Left ventricle myocardium inferior (tissue), 1 donor: ENCODE results near the gene BROX. TPM values are rescaled to one million over a fixed set of nuclear protein-coding genes. Genes with fewer than 3 reads are reported as not detected.

Source experiments
- DNase-seq: peaks from one replicate; pipeline ENCODE4 v3.0.0-alpha.2; 2020
- H3K27ac ChIP-seq: fragments of 200-600 bp; replicated peaks from 2 replicates; pipeline ENCODE4 v1.8.0; 2021
- H3K27me3 ChIP-seq: fragments of 200-600 bp; 2 replicates; pipeline ENCODE4 v1.8.0; 2021; ENCODE audit warnings: low read depth
- H3K36me3 ChIP-seq: fragments of 200-600 bp; 2 replicates; pipeline ENCODE4 v1.8.0; 2021
- H3K4me1 ChIP-seq: fragments of 200-600 bp; 2 replicates; pipeline ENCODE4 v1.8.0; 2021
- H3K4me3 ChIP-seq: fragments of 200-600 bp; 2 replicates; pipeline ENCODE4 v1.8.0; 2021; ENCODE audit warnings: mild to moderate bottlenecking, moderate library complexity
- H3K9me3 ChIP-seq: fragments of 200-600 bp; replicated peaks from 2 replicates; pipeline ENCODE4 v1.8.0; 2021
- intact Hi-C: fragments of 100-400 bp; cut with micrococcal nuclease; formaldehyde crosslinking; loops from one replicate; pipeline ENCODE4 v1.11.0; 2022
- total RNA-seq: library from RNA; stranded (reverse); fragmentation: NEBNext Ultra II Directional; extraction: Animal tissue kit (Norgen Biotek cat#: 25700); gene quantifications from one replicate; pipeline ENCODE4 v1.2.1, GENCODE V29; 2021
- TF ChIP-seq, protein P1 (sequence below): fragments of 200-600 bp; IDR thresholded peaks from 2 replicates; pipeline ENCODE4 v1.8.0; 2021; ENCODE audit warnings: antibody characterized with exemption, mild to moderate bottlenecking, borderline replicate concordance
- donor health status: DM: no; HTN: yes; CAD: no; lungs with severe emphysema.

Gene BROX
- total RNA-seq, 1 donor from 2014 or later = 28.9 TPM

DNA sequence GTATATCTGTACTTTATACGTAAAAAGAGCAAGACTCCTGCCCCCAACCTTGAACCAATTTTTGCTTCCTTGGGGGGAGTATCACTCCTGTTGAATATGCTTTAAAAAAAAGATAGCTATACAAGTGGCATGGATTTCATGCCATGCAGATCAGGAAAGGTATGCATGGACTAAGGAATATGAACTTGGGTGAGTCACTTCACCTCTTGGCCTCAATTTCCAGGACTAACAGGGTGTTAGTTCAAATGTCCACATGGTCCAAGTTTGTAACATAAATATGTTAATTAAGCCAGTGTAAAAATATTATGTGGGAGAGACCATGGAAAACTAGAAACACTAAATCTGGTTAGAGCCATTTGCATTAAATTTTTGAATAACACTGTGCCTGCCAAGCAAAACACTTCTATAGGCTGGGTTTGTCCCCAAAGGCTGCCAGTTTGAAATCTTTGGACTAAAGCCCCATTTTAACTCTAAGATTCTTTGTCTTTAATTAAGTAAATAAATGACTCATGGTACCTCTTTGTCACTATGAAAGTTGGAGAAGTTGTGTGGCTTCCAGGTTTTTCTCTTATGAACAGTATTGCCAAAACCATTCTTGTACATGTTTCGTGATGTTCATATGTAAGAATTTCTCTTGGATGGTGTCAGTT lies 57.7 kb downstream of the BROX start:
- Histone ChIP-seq H3K27me3 (no peaks in the 10 kb centered on the region), H3K9me3 (peaks cover 15% of the 10 kb centered on the region), H3K4me1 (no peaks in the 10 kb centered on the region), H3K27ac (no peak overlapping the region), H3K4me3 (no peak overlapping the region), H3K36me3 (no peaks in the 10 kb centered on the region)
- intact Hi-C loops = no loop called here
- no peak for DNase-seq
- TF ChIP-seq, protein P1, sequence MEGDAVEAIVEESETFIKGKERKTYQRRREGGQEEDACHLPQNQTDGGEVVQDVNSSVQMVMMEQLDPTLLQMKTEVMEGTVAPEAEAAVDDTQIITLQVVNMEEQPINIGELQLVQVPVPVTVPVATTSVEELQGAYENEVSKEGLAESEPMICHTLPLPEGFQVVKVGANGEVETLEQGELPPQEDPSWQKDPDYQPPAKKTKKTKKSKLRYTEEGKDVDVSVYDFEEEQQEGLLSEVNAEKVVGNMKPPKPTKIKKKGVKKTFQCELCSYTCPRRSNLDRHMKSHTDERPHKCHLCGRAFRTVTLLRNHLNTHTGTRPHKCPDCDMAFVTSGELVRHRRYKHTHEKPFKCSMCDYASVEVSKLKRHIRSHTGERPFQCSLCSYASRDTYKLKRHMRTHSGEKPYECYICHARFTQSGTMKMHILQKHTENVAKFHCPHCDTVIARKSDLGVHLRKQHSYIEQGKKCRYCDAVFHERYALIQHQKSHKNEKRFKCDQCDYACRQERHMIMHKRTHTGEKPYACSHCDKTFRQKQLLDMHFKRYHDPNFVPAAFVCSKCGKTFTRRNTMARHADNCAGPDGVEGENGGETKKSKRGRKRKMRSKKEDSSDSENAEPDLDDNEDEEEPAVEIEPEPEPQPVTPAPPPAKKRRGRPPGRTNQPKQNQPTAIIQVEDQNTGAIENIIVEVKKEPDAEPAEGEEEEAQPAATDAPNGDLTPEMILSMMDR = no peak

DNA sequence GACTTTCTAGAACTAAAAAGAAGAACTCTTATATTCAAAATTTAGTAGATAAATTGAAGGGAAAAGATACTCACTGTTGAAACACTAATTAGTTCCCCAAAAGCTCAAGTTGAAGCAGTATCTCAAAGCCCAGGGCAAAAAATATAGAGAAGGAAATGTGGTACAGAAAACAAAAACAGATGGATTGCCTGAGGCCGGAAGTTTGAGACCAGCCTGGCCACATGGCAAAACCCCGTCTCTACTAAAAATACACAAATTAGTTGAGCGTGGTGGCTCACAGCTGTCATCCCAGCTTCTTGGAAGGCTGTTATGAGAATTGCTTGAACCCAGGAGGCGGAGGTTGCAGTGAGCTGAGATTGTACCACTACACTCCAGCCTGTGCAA lies 60.6 kb downstream of the BROX start:
- intact Hi-C loops = no loop called here
- no peaks in the 10 kb centered on the region for H3K27me3 ChIP-seq
- peak overlapping the region; percentile 39 for H3K4me3 ChIP-seq
- TF ChIP-seq, protein P1 = no peak
- H3K4me1 ChIP-seq = peaks cover 3% of the 10 kb centered on the region
- no peaks in the 10 kb centered on the region for H3K36me3 ChIP-seq
- peak; percentile 28 for DNase-seq
- peaks cover 15% of the 10 kb centered on the region for H3K9me3 ChIP-seq
- H3K27ac ChIP-seq = peak overlapping the region; percentile 82

DNA sequence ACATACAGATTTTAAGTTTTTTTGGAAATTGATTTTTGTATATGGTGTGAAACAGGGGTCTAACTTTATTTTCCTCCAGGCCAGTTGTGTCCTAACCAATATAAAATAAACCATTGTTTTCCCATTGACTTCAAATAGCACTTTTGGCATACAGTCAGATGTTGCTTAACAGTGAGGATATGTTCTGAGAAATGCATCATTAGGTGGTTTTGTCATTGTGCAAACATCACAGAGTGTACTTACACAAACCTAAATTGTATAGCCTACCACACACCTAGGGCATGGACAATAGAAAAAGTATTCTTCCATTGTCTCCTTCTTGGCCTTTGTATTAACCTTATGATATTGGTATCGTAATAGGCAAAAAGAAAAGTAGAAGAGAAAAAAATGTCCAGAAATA lies 65.1 kb downstream of the BROX start:
- Histone ChIP-seq H3K9me3 (no peaks in the 10 kb centered on the region), H3K27me3 (no peaks in the 10 kb centered on the region), H3K4me1 (peaks cover 5% of the 10 kb centered on the region), H3K36me3 (no peaks in the 10 kb centered on the region), H3K4me3 (no peak overlapping the region), H3K27ac (no peak overlapping the region)
- intact Hi-C loops = no loop called here
- TF ChIP-seq, protein P1 = no peak
- no peak for DNase-seq

DNA sequence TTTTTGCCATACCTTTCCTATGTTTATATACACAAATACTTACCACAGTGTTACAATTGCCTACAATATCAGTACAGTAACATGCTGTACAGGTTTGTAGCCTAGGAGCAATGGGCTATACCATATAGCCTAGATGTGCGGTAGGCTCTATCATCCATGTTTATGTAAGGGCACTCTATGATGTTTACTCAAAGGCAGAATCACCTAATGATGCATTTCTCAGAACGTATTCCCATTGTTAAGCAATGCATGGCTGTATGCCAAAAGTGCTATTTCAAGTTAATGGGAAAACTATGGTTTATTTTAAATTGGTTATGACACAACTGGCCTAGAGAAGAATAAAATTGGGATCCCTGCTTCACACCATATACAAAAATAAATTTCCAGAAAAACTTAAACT lies 65.6 kb downstream of the BROX start:
- intact Hi-C loops = no loop called here
- Histone ChIP-seq H3K27ac (no peak overlapping the region), H3K4me3 (no peak overlapping the region), H3K36me3 (no peaks in the 10 kb centered on the region), H3K9me3 (no peaks in the 10 kb centered on the region), H3K4me1 (peaks cover 5% of the 10 kb centered on the region), H3K27me3 (no peaks in the 10 kb centered on the region)
- no peak for DNase-seq
- TF ChIP-seq, protein P1 = no peak

DNA sequence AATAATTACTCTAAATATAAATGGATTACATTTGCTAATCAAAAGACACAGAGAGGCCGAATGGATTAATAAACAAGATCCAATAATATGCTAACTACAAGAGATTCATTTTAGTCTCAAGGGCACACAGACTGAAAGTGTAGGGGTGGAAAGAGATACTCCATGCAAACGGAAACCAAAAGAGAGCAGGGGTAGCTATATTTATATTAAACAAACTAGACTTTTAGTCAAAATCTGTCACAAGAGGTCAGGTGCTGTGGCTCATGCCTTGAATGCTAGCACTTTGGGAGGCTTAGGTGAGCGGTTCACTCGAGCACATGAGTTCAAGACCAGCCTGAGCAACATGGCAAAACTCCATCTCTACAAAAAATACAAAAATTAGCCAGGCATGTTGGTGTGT lies 68.9 kb downstream of the BROX start:
- intact Hi-C loops = no loop called here
- DNase-seq = no peak
- TF ChIP-seq, protein P1 = no peak
- H3K4me3 ChIP-seq = no peak overlapping the region
- no peaks in the 10 kb centered on the region for H3K9me3 ChIP-seq
- peaks cover 17% of the 10 kb centered on the region for H3K4me1 ChIP-seq
- H3K36me3 ChIP-seq = no peaks in the 10 kb centered on the region
- H3K27ac ChIP-seq = no peak overlapping the region
- H3K27me3 ChIP-seq = peaks cover 3% of the 10 kb centered on the region
